Thyroid gland (tissue), 4 donors: Measurements from ENCODE around the gene BAHCC1.

Source experiments
- POLR2A ChIP-seq, 2 donors: fragments of 450-650 bp; IDR thresholded peaks; one replicate each; pipeline ENCODE4 v1.6.1; 2017; ENCODE audit warnings: antibody characterized with exemption in 2 of 2, mild to moderate bottlenecking in 2 of 2, moderate library complexity in 1 of 2
- TF ChIP-seq, protein P1 (sequence below), 6 experiments: fragments of 200-600 bp in 3 of 6; fragments of 450-650 bp in 3 of 6; sonication (generic) in 3 of 6; IDR thresholded peaks; one replicate each; pipeline ENCODE4 v1.5.1; 2016 to 2019; ENCODE audit warnings: antibody characterized with exemption in 6 of 6, mild to moderate bottlenecking in 2 of 6, inconsistent platforms in 1 of 6, moderate library complexity in 1 of 6

- TF ChIP-seq, protein P1, sequence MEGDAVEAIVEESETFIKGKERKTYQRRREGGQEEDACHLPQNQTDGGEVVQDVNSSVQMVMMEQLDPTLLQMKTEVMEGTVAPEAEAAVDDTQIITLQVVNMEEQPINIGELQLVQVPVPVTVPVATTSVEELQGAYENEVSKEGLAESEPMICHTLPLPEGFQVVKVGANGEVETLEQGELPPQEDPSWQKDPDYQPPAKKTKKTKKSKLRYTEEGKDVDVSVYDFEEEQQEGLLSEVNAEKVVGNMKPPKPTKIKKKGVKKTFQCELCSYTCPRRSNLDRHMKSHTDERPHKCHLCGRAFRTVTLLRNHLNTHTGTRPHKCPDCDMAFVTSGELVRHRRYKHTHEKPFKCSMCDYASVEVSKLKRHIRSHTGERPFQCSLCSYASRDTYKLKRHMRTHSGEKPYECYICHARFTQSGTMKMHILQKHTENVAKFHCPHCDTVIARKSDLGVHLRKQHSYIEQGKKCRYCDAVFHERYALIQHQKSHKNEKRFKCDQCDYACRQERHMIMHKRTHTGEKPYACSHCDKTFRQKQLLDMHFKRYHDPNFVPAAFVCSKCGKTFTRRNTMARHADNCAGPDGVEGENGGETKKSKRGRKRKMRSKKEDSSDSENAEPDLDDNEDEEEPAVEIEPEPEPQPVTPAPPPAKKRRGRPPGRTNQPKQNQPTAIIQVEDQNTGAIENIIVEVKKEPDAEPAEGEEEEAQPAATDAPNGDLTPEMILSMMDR (IDR thresholded peaks at IDR 0.05): no peak
- no peak for TF ChIP-seq POLR2A (IDR thresholded peaks at IDR 0.05)
Observed at GRCh38 chr17:81354954-81355347, 40.3 kb upstream of the BAHCC1 start.
